ENCODE results near the gene AKAP8L.

Gene AKAP8L

DNA sequence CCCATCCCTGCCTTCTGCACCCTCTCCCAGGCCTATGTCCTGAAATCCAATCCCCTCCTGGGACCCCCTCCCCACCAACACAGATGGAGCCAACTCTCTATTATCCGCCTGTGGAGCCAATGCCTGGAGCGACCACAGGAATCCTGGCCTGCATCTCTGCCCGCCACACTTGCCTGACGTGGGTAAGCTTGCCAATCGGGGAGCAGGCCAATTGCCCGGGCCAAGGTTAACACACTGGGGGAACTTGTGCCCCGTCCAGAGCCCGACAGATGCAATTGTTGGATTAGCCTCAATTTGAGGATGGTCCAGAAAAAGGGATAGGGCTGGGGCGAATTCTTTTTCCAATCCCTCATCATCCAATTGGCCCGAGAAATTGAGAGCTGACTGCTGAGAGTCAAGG, 25.1 kb upstream of the AKAP8L start:
- Histone ChIP-seq H3K9ac (ENCODE audit: low read depth, low read length) (no peak overlapping the region), H3K36me3 (ENCODE audit: insufficient read depth, low read length) (no peaks in the 10 kb centered on the region), H3K9me3 (ENCODE audit: control insufficient read depth, insufficient read depth, low read length) (no peaks in the 10 kb centered on the region), H3K4me1 (ENCODE audit: insufficient read depth, low read length) (peaks cover 6% of the 10 kb centered on the region; the same call in 1 of the 2 replicates)

DNA sequence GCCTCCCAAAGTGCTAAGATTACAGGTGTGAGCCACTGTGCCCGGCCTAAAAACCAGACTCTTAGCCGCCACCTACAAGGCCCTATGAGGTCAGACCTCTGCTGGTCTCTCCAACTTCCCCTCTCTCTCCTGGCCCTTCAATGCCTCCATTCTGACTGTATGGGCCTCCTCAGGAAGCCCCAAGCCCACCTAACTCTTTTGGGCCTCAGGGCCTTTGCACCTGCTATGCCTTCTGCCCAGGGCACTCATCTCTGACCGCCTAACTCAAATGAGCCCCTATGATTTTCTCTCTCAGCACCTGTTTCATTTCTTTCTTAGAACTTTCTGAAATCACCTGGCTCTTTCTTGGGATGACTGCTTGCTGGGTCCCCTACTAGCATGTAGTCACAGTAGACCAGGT, 24.5 kb upstream of the AKAP8L start:
- H3K9me3 ChIP-seq (ENCODE audit: control insufficient read depth, insufficient read depth, low read length), result no peaks in the 10 kb centered on the region
- H3K4me1 ChIP-seq (ENCODE audit: insufficient read depth, low read length), result peaks cover 1% of the 10 kb centered on the region; the same call in 1 of the 2 replicates
- H3K36me3 ChIP-seq (ENCODE audit: insufficient read depth, low read length), result no peaks in the 10 kb centered on the region
- H3K9ac ChIP-seq (ENCODE audit: low read depth, low read length), result no peak overlapping the region

DNA sequence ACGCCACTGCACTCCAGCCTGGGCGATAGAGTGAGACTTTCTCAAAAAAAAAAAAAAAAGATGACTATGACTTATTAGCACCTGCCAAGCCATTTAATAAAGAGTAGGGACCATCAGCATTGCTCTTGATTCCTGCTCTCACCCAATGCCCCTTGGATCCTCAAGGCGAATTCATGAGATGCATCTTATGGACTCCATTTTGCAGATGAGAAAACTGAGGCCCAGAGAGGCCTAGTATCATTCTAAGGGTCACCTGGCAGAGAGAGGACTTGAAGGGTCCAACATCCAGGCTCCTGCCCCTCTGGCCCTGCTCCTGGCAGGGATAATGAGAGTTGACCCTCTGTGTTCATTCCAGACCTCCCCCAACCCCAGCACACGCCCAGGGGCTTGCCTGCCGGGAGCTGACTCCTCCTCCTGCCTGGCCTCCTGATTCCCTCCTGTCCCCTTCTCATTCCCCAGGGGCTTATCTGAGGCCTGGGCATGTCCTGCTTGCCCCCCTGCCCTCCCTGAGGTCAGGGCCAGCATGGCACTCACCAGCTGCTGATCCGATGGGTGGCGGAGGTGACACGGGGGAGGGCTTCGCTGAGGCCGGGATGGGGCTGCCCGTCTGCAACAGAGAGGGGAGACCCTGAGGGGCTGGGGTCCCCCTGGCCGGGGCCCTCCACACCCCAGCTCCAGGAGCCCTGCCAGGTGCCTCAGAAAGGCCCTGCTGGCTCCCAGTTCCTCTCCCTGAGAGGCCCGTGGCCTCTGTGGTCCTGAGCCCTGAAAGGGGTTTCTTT, 23.5 kb upstream of the AKAP8L start:
- Histone ChIP-seq H3K9me3 (ENCODE audit: control insufficient read depth, insufficient read depth, low read length) (no peaks in the 10 kb centered on the region), H3K9ac (ENCODE audit: low read depth, low read length) (no peak overlapping the region), H3K36me3 (ENCODE audit: insufficient read depth, low read length) (no peaks in the 10 kb centered on the region), H3K4me1 (ENCODE audit: insufficient read depth, low read length) (no peaks in the 10 kb centered on the region)

DNA sequence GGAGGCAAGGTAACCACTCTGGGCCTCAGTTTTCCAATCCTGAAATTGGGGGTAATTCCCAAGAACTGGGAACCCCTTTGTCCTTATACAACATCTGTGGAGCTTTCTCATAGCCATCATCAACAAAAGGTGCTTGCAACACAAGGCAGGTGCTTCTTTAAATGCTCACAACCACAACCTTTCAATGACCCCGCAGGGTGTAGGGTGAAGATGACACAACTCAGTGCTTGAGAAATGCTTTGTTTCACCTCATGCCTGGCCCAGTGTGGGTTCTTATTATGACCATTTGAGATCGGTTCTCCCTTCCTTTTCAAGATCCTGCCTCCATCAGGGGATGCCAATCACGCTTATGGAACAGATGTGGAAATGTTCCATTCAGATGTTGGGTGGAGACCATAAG, 22.5 kb upstream of the AKAP8L start:
- Histone ChIP-seq H3K36me3 (ENCODE audit: insufficient read depth, low read length) (no peaks in the 10 kb centered on the region), H3K9me3 (ENCODE audit: control insufficient read depth, insufficient read depth, low read length) (no peaks in the 10 kb centered on the region), H3K4me1 (ENCODE audit: insufficient read depth, low read length) (peaks cover under 1% of the 10 kb centered on the region; the same call in 1 of the 2 replicates), H3K9ac (ENCODE audit: low read depth, low read length) (no peak overlapping the region)

DNA sequence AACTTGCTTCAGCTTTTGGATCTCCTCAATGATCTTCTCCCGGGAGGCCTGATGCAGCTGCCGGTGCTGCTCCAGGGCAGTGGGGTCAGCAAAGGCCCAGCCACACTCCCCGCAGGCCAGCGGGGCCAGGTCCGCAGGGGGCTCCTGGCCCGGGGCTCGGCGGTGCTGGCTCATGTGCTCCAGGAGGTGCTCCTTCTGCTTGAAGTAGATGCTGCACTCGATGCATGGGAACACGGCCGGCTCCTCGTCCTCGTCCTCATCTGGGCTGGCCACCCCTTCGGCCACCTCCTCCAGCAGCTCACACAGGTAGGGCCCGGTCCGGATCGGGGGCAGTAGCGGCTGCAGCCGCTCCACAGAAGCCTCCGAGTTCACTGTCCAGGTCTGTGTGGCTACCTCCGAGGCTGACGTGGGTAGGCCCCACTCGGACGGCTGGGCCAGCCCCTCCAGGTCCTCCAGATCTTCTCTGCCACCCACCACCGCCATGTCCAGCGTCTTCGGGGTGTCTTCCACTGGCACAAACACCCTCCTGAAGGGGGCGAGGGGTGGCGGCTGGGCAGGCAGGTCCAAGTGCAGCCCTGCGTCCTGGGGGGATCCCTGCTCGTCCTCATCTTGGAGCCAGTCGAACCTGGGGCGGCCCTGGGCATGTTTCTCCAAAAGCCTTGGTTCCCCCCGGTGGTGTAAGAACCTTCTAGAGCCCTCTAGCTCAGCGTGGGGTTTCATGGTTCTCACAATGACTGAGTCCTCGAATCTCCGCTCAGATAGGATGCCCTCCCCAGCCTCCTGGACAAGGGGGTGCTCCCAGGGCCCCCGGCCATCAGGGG, 21.2 kb upstream of the AKAP8L start:
- Histone ChIP-seq H3K9ac (ENCODE audit: low read depth, low read length) (no peak overlapping the region), H3K9me3 (ENCODE audit: control insufficient read depth, insufficient read depth, low read length) (no peaks in the 10 kb centered on the region), H3K4me1 (ENCODE audit: insufficient read depth, low read length) (peaks cover 4% of the 10 kb centered on the region; the same call in 1 of the 2 replicates)

DNA sequence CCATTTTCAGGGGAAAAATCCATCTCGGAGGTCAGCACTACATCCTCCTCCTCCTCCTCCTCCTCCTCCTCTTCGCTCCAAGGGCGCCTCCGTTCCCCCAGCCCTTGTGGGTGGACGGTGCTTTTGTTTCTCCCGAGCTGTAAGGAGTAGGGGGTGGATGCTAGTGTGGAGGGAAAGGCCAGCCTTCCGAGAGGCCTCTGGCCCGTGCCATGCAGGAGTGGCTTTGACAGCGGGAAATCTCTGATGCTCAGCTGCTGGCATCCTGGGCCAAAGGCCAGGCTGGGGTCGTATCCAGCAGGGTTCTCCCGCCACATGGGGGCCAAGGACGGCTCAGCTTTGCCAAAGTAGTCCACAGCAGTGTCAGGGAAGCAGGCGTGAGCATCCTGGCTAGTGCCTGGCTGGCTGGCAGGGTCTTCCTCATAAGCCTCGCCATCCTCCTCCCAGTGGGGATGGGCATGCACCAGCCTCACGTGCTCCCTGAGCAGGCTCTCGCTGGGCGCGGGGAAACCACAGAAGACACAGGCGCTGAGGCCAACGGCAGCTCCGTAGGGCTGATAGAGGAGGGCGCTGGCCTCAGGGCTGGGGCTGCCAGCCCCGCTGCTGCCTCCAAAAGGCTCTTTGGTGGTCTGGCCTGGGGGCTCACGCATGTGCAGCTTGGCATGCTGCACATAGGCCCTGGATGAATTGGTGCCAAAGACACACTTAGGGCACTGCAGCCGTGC, 20.5 kb upstream of the AKAP8L start:
- Histone ChIP-seq H3K4me1 (ENCODE audit: insufficient read depth, low read length) (peaks cover 4% of the 10 kb centered on the region; the same call in 1 of the 2 replicates), H3K9ac (ENCODE audit: low read depth, low read length) (no peak overlapping the region), H3K9me3 (ENCODE audit: control insufficient read depth, insufficient read depth, low read length) (no peaks in the 10 kb centered on the region), H3K36me3 (ENCODE audit: insufficient read depth, low read length) (no peaks in the 10 kb centered on the region)

More for the DNA sequence above, 21.2 kb upstream of the AKAP8L start:
- H3K36me3 ChIP-seq (ENCODE audit: insufficient read depth, low read length), result no peaks in the 10 kb centered on the region

DNA sequence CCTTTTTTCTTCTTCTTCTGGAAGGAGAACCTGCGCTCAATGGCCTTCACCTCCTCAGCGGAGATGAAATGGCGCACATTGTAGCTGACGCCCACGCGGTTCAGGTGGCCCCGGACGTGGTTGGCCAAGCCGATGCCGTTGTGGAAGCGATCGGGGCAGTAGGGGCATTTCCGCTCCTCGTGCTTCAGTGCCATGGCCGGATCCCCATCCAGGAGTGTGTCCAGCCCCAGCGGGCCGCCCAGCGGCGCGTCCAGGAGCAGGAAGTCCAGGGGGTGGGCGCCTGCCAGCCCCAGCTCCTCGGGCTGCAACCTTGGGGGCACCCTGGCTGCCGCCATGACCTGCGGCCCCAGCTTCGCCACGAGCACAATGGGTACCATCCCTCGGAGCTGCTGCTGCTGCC, 19.8 kb upstream of the AKAP8L start:
- Histone ChIP-seq H3K9me3 (ENCODE audit: control insufficient read depth, insufficient read depth, low read length) (no peaks in the 10 kb centered on the region), H3K4me1 (ENCODE audit: insufficient read depth, low read length) (peaks cover 5% of the 10 kb centered on the region; the same call in 1 of the 2 replicates), H3K9ac (ENCODE audit: low read depth, low read length) (no peak overlapping the region), H3K36me3 (ENCODE audit: insufficient read depth, low read length) (no peaks in the 10 kb centered on the region)

DNA sequence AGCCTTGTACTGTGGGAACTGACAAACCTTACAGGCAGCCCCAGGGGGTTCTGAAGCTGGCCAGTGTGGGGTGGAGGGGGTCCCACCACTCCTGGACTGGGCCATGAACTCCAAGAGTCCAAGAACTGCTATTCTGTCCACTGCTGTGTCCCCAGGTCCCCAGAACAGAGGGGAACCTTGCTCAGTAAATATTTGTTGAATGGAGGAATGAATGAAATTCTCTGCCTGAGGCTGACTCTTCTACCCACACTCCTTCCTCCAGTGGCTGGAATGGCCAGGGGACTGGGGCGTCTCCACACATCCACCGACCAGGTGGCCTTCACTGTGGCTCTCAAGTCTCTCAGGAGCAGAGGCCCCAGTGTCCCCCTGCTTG, 19.3 kb upstream of the AKAP8L start:
- peaks cover 8% of the 10 kb centered on the region; the same call in 1 of the 2 replicates for H3K4me1 ChIP-seq (ENCODE audit: insufficient read depth, low read length)
- H3K9me3 ChIP-seq (ENCODE audit: control insufficient read depth, insufficient read depth, low read length), result no peaks in the 10 kb centered on the region
- no peak overlapping the region for H3K9ac ChIP-seq (ENCODE audit: low read depth, low read length)
- H3K36me3 ChIP-seq (ENCODE audit: insufficient read depth, low read length), result no peaks in the 10 kb centered on the region

DNA sequence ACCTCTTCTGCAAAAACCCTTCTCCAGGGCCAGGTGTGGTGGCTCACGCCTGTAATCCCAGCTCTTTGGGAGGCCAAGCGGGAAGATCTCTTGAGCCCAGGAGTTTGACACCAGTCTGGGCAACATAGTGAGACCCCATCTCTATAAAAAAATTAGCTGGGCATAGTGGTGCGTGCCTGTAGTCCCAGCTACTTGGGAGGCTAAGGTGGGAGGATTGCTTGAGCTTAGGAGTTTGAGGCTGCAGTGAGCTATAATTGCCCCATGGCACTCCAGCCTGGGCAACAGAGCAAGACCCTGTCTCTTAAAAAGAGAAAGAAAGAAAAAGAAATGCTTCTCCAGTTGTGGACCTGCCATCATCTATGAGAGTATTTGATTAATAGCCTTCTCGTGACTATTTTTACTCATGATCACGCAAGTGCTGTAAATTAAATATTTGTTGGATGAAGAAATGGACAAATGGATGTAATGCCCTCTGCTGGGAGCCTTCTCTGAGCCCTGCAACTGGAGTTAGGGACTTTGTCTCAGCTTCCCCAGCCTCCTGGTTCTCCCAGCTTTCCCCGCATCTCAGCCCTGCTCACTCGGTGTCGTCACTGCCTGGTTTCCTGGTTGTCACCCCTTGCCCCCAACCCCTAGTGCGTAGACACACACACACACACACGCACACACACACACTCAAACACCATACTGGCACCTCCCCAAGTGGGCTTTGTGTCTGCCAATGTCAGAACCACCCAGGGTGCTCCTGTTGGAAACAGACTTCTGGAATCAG, 18.8 kb upstream of the AKAP8L start:
- peaks cover 8% of the 10 kb centered on the region; the same call in 1 of the 2 replicates for H3K4me1 ChIP-seq (ENCODE audit: insufficient read depth, low read length)

DNA sequence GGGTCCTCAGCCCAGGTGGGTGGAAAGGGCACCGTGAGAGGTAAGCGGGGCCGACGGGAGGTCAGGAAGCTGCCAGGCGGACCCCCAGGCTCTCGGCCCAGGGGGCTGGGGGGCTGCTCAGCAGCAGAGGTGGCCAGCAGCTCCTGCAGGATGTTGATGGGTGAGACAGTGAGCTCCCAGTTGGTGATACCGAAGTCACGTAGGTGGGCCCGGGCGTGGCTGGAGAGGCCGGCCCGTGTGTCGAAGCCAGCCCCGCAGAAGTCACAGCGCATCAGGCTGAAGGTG, 18.0 kb upstream of the AKAP8L start:
- Histone ChIP-seq H3K4me1 (ENCODE audit: insufficient read depth, low read length) (peaks cover 8% of the 10 kb centered on the region; the same call in 1 of the 2 replicates), H3K9ac (ENCODE audit: low read depth, low read length) (no peak overlapping the region; the same call in 1 of the 2 replicates), H3K9me3 (ENCODE audit: control insufficient read depth, insufficient read depth, low read length) (no peaks in the 10 kb centered on the region), H3K36me3 (ENCODE audit: insufficient read depth, low read length) (no peaks in the 10 kb centered on the region)

More for the DNA sequence above, 18.8 kb upstream of the AKAP8L start:
- no peaks in the 10 kb centered on the region for H3K36me3 ChIP-seq (ENCODE audit: insufficient read depth, low read length)
- no peaks in the 10 kb centered on the region for H3K9me3 ChIP-seq (ENCODE audit: control insufficient read depth, insufficient read depth, low read length)
- no peak overlapping the region for H3K9ac ChIP-seq (ENCODE audit: low read depth, low read length)

DNA sequence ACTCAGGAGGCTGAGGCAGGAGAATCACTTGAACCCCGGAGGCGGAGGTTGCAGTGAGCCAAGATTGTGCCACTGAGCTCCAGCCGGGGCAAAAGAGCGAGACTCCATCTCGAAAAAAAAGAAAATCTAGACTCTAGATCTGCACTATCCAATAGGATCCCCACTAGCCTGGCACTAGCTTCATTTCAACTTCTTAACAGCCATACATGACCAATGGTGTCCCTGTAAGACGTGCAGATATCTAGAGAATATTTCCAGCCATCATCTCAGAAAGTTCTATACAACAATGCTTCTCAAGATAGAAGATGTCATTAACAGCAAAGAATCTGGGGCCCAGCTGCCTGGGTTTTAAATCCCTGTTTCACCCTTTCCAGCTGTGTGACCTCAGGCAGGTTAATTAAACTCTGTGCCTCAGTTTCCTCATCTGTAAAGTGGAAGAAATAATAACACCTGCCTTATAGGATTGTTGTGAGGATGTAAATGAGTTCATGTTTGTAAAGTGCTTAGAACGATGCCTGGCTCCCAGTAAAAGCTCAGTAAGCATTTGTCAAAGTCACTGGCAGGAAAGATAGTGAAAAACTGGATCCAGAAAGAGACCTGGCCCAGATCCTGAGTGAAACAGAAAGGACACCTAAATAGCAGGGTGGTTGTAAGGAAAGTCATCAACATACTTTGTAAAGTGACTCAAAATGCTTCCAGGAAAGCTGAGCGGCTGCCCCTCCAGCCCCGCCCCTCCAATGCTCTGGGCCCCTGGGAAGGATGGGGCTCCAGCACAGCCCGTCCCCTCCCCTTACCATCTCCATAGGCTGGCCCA, 17.4 kb upstream of the AKAP8L start:
- Histone ChIP-seq H3K36me3 (ENCODE audit: insufficient read depth, low read length) (no peaks in the 10 kb centered on the region), H3K9me3 (ENCODE audit: control insufficient read depth, insufficient read depth, low read length) (no peaks in the 10 kb centered on the region), H3K9ac (ENCODE audit: low read depth, low read length) (no peak overlapping the region; the same call in 1 of the 2 replicates), H3K4me1 (ENCODE audit: insufficient read depth, low read length) (peaks cover 13% of the 10 kb centered on the region; the same call in 1 of the 2 replicates)

DNA sequence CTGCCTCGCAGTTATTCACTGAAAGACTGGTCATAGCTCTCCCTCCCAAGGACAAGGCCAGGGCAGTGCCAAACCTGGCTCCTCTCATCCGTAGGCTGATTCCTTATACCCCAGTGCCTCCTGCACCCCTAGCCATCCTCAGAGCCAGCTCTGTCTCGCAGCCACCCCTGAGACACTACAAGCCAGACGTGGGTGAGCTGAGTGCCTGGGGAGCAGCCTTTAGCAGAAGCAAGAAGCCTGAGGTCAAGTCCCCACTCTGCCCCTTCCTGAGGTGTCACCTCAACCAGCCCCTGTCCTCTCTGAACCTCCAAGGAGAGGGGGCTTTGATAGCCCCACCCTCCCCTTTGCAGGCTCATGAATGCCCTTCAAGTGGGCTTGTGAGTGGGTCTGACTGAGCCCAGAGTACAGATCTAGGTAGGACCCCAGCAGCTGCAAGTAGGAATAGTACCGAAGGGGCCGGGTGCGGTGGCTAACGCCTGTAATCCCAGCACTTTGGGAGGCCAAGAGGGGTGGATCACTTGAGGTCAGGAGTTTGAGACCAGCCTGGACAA, 14.8 kb upstream of the AKAP8L start:
- Histone ChIP-seq H3K9ac (ENCODE audit: low read depth, low read length) (peak overlapping the region; percentile 82), H3K36me3 (ENCODE audit: insufficient read depth, low read length) (no peaks in the 10 kb centered on the region), H3K9me3 (ENCODE audit: control insufficient read depth, insufficient read depth, low read length) (no peaks in the 10 kb centered on the region), H3K4me1 (ENCODE audit: insufficient read depth, low read length) (peaks cover 14% of the 10 kb centered on the region; the same call in 1 of the 2 replicates)
